Activated CD4-positive, CD25-positive, alpha-beta regulatory T cell treated with anti-CD3 and anti-CD28 coated beads, Interleukin-2, amount 50 U/mL, for 72 hours (primary cell): ENCODE results near the gene RNF144A.

ENCODE experiments used
- DNase-seq: peaks from one replicate; pipeline ENCODE4 v3.0.0; 2021

Gene RNF144A

GRCh38 chr2:6948677-6949351 lies 31.6 kb downstream of the RNF144A start:
- no peak for DNase-seq

GRCh38 chr2:6951046-6951445 lies 33.8 kb downstream of the RNF144A start:
- DNase-seq, result no peak

- no peak for DNase-seq
Observed at GRCh38 chr2:6952101-6952500, 34.9 kb downstream of the RNF144A start.

DNA sequence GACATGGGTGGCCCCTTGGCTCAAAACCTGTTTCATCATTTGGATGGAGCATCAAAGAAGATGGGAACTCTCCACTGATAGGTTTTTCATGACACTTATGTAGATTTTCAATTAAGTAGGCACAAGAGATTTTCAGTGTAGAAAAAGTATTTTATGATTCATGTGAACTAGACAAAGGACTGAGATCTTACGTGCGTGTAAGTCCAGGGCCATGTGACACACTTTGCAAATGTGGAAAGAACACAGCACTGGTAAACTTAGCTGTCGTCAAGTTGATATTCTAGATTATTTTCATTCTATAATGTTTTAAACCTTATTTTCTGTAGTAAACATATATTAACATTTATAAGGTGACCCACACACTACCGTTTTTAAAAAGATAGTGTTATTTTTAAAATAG lies 37.4 kb downstream of the RNF144A start:
- DNase-seq, result no peak

DNA sequence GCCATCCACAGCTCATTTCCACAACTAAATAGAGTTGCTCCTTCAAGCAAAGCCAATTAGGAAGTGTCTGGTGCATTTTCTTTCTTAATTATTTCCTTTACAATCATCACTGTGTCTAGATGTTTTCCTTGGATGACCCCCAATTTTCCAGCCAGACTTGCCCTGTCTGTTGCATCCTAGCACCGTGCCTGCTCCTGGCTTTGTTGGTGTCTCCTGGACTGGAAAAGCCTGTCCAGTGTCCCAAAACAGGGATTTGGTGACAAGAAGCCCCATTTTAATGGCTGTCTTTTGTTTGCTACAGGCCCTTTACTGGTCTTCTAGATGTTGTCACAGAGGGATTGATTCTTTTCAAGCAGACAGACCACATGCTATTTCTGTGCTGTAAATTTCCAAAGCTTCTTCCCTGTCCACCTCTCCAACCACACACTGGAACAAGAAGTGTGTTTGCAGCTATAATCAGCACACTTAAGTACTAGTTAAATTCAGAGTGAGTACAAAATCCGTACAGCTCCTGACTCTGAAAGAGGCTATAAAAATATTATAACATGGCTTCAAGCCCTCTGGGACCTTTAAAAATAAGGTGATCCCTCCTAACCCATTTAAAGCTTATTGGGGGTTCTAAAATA lies 38.4 kb downstream of the RNF144A start:
- DNase-seq, result no peak

DNA sequence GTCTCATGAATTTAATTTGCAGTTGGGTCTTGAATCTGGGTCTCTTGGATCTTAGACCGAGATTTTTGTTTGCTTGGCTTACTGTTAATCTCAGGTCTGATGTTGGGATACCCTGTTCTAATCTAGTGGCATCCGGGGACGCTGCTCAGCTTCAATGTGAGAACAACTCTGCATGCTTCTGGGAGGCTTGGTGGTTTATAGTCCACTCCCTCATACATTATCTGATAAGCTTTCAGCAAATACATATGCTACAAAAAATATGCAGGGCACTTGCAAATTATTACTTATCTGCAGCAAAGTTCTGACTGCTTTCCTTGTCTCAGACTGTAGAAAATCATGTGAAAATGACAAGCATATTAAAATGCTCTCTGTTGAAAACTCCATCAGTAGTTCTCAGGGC lies 39.4 kb downstream of the RNF144A start:
- no peak for DNase-seq

DNA sequence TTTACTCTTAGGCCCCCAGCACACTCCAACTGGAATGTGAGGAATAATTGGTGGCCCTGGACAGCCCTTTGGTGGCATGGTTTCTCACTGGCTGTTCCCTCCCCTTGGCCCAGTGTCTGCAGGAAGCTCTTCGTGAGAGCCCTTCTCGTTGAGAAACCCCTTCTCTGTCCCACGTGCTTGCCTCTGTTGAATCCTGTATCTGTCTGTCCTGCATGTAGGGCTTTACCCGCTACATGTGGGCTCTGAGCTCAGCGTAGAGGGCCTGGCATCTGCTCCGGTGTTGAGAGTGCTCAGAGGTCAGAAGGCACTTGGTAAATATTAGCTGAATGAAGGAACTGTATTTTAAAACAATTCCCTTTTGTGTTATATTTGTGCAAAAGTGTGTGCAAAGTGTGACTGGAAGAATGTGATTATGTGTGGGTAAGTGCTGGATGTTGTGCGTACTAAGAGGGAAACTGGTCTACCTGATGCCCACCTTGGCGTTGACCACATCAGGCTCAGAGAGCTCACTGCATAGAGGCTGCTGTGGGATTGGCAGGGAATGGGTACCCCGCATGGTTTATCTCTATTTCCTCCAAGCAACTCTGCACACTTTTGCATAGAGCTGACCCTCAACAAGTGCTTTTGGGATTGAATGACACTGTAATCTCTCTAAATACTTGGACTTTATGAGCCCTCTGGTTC lies 40.0 kb downstream of the RNF144A start:
- DNase-seq, result no peak

GRCh38 chr2:6957910-6958615 lies 40.9 kb downstream of the RNF144A start:
- DNase-seq, result no peak

DNA sequence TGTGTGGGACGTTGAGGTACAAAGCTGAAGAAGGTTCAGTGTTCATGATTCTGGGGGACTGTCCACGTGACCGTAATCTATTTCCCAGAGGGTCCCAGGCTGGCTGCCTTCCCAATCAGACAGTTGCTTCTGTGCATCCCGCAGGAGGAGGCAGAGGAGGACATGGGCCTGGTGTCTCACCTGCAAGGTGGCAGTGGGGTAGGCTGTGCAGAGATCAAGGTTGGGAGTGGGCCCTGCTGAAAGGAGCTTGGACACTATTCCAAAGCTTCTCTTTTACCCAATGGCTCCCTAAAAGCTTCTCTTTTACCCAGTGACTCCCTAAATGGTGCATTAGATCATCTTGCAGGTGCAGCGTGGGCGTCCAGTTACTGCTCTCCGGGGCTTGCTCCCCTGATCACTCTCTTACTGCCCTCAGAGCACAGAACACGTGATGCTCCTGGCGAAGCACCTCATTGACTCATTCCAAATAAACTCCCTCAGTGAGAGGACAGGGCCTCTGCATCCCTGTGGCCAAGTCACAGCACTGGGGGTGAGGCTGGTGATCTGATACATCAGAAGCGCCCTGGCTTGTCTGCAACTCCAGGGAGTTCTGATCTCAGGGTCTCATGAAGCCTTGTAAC lies 41.5 kb downstream of the RNF144A start:
- no peak for DNase-seq

DNA sequence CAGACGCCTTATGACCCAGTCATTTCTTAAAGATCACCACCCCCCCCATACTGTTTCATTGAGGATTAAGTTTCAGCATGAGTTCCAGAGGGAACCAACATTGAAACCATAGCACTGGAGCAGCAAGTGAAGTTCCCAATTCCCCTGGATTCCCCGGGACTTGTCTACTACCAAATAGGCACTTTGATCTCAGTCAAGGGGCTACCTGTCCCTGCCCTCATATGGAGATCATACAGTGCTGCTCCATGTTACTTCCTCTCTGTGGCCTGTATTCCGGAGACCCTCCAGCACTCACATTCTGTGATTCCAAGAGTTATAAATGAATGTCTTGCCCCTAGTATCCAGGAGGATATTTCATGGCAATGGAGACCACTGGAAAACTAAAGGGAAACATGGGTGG lies 42.5 kb downstream of the RNF144A start:
- no peak for DNase-seq

- no peak for DNase-seq
Observed at GRCh38 chr2:6960659-6961058, 43.4 kb downstream of the RNF144A start.

DNA sequence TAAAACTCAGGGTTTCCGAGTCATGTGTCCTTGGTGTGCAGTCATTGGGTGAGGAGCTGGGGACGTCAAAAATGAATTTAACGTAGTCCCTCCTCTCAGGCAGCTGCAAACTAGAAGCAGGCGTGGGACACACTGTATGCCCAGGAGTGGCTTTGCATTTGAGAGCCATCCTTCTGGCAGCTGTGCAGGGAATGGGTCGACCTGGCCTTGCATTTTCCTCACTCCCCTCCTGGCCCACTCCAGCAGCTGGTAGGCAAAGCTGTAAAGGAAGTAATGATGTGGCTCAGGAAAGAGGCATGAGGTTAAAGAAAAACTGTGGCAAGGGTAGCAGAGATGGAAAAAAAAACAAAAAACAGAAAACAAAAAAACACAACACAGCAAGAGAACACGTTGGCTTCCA lies 46.5 kb downstream of the RNF144A start:
- DNase-seq, result no peak

DNA sequence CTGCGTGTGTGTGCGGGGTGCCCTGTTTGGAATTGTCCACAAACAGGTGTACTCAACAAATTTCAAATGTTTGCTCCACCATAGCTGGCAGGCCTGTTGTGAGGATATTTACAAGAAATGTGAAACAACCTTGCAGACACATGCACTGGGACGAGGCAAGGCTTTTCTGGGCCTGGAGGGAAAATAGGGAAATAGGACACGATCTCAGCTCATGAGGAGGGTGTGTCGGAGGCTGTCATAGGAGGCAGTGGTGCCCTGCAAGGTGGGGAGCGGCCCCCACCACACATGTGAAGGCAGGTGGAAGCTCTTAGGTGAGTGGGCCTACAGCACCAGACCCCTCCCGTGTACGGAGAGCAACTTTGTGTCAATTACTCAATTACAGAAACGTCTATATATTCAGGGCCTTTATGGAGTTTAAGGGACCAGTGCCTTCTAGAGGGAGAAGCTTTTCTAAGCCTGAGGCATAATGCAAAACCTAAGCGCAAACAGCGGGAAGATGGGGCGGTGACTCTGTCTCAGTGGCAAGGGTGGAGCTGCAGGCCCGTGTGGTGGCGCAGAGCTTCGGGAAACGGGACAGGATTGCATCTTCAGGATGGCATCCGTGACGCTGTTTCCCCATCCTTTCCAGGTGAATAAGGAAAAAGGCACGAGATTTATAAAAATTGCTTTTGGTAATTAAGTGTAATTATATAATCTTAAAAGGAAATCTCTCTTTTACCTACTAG lies 48.0 kb downstream of the RNF144A start:
- no peak for DNase-seq

DNA sequence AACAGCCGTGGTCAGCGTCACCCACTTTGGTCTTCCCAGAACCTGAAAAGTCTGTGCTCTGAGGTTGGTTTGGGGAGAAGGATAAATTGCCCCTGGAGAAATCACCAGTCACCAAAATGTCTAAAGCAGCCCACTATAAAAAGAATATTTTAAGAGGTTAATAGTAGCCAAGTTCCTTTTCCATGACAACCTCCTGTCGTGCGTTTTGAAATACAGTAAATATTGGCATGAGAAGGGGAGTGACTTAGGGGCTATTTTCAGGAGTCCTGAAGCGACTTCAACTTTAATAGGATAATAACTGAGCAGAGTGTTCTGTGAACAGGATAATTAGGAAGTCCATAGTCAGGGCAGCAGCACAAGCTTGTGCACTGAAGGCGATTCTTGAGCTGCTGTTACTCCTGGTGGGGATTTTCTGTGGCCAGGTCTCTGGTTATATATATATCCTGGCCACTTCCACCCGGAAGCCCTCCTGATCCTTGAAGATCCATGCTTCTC lies 49.3 kb downstream of the RNF144A start:
- DNase-seq, result no peak

- DNase-seq, result no peak
Observed at GRCh38 chr2:6967301-6967700, 50.1 kb downstream of the RNF144A start.

GRCh38 chr2:6968319-6969100 lies 51.3 kb downstream of the RNF144A start:
- no peak for DNase-seq

- DNase-seq, result no peak
Observed at GRCh38 chr2:6970551-6970950, 53.3 kb downstream of the RNF144A start.

DNA sequence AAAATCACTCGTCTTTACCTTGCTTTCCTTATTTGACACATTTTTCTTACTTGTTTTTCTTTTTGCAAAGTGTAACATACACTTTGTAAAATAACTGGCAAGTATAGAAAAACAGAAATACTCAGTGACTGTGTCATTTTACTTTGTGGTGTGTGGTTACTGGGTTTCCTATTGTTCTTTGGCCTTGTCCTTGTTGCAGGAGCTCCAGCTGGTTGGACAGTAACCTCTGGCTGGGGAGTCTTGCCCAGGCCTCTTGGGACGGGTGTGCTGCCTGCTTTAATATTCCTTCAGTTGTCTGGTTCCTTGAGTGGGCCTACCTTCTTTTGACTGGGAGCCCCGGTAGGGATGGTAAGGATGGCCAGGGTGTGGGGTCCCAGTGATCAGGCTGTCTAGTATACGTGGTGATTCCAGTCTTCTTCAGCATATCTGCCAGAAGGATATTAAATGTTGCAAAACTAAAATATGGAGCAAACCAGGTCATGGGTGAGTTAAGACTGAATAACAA lies 53.8 kb downstream of the RNF144A start:
- no peak for DNase-seq

DNA sequence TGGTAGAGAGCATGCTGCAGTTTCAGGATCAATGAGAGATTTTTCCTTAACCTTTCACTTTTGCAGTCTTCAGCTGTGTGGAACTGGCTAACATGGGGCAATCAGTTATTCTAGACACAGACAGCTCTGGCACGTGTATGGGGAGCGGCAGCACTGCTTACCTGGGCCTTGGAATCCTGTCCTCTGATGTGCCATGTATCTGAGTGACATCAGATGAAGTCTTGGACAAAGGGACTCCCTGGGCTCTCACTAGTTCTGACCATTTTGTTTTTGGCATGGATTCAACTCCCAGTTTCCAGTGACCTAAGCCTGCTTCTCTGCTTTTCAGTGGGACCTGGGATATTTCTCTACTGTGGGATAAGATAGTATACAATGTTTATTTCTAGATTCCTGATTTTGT lies 54.3 kb downstream of the RNF144A start:
- DNase-seq, result no peak

DNA sequence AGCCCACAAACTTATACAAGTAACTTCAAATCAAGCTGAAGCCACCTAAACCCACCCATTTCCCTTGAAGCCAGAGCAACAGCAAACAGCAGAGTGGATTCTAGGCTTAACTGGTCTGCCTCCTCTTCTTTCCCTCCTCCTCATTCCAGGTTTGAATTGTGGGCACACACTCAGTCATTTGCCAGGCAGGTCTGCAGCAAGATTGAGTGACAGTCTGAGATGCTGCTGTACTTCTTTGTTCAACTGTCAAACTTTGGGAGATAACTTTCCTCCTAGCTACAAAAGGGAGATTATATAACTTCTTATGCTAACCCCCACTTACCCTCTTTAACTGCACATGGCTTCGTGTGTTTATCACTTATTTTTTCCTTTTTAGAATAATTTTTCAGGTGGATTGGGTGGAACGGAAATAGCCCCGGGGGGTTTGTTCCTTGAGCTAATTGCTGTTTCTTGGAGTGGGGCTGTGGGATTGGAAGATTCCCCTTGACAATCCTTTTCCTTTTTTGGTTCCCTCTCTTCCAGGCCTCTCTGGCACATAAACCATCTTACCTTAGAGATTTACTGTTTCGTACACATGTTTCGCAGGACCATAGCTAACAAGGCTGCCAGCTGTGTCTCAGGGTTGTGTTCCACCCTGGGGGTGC lies 55.0 kb downstream of the RNF144A start:
- DNase-seq, result no peak
